Mammary epithelial cell (primary cell): Measurements from ENCODE around the gene ZFX.
"Not testable (repeated sequence)": the region's sequence is repeated elsewhere in the genome, so short reads cannot be mapped to it uniquely, and the experiment has no call there.

Experiments used
- CTCF ChIP-seq, 2 donors: IDR thresholded peaks in 1 of 2; conservative IDR thresholded peaks in 1 of 2; 2 replicates each; pipeline ENCODE4 v1.5.1; 2011 to 2012; ENCODE audit warnings: inconsistent platforms in 2 of 2, low read length in 2 of 2, mild to moderate bottlenecking in 2 of 2, control low read depth in 1 of 2, low read depth in 1 of 2; ENCODE audit not compliant: insufficient read depth in 1 of 2; ENCODE audit errors: extremely low read depth in 1 of 2
- EZH2 ChIP-seq: IDR thresholded peaks from 2 replicates; pipeline ENCODE4 v1.6.1; 2012; ENCODE audit warnings: low read length, inconsistent platforms, borderline replicate concordance

- not testable (repeated sequence) for TF ChIP-seq EZH2; CTCF (conservative IDR thresholded peaks at IDR 0.05 in 1 of 2, IDR thresholded peaks at IDR 0.05 in 1 of 2; ENCODE audit: extremely low read depth in 1 of 2, insufficient read depth in 1 of 2, low read depth in 1 of 2, low read length in 2 of 2)
Measured at GRCh38 chrX:24155747-24156146, 6.2 kb downstream of the ZFX start.
